Measurements from ENCODE around the gene VARS1.

GRCh38 chr6:31752739-31753319 lies 42.7 kb downstream of the VARS1 start:
- TF ChIP-seq HDAC2 (IDR thresholded peaks at IDR 0.05) (no peak), CTCF (IDR thresholded peaks at IDR 0.05) (no peak), PHF8 (IDR thresholded peaks at IDR 0.05; ENCODE audit: borderline replicate concordance, low read depth) (no peak), SMC3 (IDR thresholded peaks at IDR 0.05) (no peak), REST (IDR thresholded peaks at IDR 0.05) (no peak)

Measured in A549 (cell line).